LNCaP clone FGC (cell line): ENCODE results near the gene MEGF9.
"Not testable (repeated sequence)": the region's sequence is repeated elsewhere in the genome, so short reads cannot be mapped to it uniquely, and the experiment has no call there.

ENCODE experiments used
- DNase-seq: peaks from one replicate; pipeline ENCODE4 v3.0.0-alpha.2; 2011; ENCODE audit warnings: low read depth
- H3K4me3 ChIP-seq: 2 replicates; pipeline ENCODE4 v1.5.1; 2011; ENCODE audit warnings: mild to moderate bottlenecking, low read depth, low read length, control low read depth
- TF ChIP-seq, protein P1 (sequence below): IDR thresholded peaks from 2 replicates; pipeline ENCODE4 v1.5.1; 2012; ENCODE audit warnings: mild to moderate bottlenecking; ENCODE audit not compliant: control insufficient read depth, insufficient read depth; ENCODE audit errors: extremely low read depth

MEGF9 gene

DNA sequence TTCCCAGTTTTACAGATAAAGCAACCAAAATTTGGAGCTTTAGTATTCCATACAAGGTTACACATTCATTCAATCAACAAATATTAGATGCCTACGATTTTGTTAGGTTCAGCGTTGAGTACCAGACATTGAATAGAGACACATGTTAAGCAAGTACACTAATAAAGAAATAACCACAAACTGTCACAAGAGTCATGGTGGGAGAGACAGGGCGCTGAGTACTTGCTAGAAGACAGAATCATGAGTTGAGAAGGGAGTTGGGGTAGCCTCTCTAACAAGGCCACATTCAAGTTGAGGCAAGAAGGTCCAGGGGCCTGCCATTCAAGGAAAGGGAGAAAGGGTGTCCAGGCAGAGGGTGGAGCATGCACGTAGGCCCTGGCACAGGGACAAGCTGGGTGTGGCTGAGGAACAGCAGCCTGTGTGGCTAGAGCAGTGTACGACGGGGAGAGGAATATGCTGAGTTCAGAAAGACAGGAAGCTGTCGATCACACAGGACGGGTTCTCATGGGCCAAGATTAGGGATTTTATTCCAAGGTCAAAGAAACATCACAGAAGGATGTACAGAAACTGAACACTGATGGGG, 151.3 kb downstream of the MEGF9 start:
- H3K4me3 ChIP-seq = no peak overlapping the region
- TF ChIP-seq, protein P1, sequence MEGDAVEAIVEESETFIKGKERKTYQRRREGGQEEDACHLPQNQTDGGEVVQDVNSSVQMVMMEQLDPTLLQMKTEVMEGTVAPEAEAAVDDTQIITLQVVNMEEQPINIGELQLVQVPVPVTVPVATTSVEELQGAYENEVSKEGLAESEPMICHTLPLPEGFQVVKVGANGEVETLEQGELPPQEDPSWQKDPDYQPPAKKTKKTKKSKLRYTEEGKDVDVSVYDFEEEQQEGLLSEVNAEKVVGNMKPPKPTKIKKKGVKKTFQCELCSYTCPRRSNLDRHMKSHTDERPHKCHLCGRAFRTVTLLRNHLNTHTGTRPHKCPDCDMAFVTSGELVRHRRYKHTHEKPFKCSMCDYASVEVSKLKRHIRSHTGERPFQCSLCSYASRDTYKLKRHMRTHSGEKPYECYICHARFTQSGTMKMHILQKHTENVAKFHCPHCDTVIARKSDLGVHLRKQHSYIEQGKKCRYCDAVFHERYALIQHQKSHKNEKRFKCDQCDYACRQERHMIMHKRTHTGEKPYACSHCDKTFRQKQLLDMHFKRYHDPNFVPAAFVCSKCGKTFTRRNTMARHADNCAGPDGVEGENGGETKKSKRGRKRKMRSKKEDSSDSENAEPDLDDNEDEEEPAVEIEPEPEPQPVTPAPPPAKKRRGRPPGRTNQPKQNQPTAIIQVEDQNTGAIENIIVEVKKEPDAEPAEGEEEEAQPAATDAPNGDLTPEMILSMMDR = no peak
- DNase-seq = no peak

DNA sequence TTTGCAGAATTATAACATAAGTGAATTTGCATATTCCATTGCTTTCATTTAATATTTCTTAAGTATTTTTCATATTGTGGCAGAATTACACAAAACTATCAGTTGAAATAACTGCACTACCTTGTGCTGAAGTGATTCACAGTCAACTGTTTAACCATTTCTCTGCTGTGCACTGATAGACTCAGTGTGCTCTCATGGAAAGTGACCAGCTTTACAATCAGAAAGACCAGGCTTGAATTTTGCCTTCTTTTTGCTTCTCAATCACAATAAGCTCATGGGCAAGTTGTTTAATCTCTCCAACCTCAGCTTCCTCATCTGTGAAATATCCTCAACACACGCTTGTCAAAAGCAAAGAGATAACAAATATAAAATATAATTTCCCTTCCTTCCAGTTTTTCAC, 152.6 kb downstream of the MEGF9 start:
- H3K4me3 ChIP-seq = no peak overlapping the region
- DNase-seq = no peak
- TF ChIP-seq, protein P1 = no peak

DNA sequence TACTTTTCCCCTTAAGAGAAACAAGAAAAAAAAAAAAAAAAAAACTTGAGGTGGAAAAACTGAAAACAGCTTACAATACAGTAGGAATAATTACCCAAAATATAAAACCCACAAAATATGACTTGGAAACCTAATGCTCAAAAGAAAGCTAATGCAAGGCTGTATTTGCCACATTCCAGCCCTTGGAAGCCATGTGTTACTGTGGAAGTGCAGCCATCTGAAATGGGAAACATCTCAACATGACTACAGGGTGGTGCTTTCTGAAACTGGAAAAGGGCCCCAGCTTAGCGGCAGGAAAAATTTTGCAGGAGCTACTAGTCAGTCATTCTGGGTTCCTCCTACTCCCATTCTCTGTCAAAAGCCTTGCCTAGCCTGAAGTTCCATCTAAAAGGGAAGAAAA, 154.7 kb downstream of the MEGF9 start:
- TF ChIP-seq, protein P1 = no peak
- DNase-seq = no peak
- H3K4me3 ChIP-seq = no peak overlapping the region

DNA sequence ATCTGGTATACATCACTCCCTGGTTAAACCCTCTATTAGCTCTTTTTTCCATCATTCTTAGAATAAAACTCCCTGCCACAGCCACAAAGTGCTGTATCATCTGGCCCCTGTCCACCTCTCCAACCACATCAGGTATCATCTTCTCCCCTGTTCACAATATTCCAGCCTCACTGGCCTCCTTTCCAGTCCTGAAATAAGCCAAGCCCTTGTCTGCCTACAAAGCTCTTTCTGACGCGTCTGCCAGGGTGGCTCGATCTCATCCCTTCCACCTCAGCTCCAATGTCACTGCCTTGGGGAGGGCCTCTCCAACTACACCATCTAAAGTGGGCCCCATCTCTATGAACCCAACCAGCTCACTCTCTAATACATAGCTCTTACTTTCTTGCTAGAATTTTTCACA, 155.8 kb downstream of the MEGF9 start:
- no peak for DNase-seq
- TF ChIP-seq, protein P1 = no peak
- H3K4me3 ChIP-seq = no peak overlapping the region

DNA sequence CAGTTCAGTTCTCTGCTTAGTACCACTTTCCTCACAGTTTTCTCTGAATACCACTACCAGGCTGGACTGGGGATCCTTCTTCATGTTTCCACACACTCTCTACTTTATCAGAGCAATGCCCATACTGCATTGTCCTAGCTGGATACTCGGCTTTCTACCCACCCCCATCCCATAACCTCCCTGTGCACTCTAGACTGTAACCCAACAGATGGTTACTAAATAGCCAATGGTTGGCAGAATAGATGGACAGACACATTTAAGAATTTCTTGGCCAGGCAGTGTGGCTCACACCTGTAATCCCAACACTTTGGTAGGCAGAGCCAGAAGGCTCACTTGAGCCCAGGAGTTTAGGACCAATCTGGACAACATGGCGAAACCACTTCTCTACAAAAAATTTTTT, 157.1 kb downstream of the MEGF9 start:
- TF ChIP-seq, protein P1 = no peak
- DNase-seq = no peak
- no peak overlapping the region for H3K4me3 ChIP-seq

DNA sequence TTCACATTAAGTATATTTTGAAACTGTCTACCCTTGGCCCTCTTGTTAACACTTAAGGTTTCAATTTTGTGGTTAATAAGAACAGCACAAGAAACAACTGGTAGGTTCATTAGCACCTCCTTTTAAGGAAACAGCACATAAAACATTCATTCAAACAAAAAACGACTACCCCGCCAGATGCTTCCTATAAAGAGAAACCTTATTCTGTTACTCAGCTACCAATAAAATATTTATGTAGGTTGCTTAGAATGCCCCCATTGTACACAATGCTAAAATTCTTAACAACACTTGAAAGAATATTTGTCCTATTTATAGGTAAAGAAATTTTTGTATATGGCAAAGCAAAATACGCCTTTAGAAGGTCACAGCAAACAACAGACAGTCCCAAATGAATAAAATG, 157.5 kb downstream of the MEGF9 start:
- TF ChIP-seq, protein P1 = no peak
- H3K4me3 ChIP-seq = no peak overlapping the region
- no peak for DNase-seq

DNA sequence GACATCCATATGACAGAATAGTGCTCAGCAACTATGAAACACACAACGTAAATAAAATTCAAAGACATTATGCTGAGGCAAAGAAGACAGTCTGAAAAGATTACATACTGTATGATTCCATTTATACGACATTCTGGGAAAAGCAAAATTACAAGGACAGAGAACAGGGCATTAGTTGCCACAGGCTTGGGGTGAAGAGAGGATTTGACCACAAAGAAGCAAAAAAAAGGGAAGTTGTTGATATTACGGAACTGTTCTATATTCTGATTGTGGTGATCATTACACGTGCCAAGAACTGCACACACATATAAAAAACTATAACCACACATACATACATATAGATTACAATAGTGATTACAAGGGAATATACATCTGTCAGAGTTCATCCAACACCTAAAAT, 158.4 kb downstream of the MEGF9 start:
- TF ChIP-seq, protein P1 = no peak
- no peak overlapping the region for H3K4me3 ChIP-seq
- no peak for DNase-seq

DNA sequence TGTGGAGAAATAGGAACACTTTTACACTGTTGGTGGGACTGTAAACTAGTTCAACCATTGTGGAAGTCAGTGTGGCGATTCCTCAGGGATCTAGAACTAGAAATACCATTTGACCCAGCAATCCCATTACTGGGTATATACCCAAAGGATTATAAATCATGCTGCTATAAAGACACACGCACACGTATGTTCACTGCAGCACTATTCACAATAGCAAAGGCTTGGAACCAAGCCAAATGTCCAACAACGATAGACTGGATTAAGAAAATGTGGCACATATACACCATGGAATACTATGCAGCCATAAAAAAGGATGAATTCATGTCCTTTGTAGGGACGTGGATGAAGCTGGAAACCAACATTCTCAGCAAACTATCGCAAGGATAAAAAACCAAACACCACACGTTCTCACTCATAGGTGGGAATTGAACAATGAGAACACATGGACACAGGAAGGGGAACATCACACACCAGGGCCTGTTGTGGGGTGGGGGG, 162.0 kb downstream of the MEGF9 start:
- not testable (repeated sequence) for H3K4me3 ChIP-seq, DNase-seq
